Common myeloid progenitor, CD34-positive (primary cell): ENCODE results near the gene PDE11A.

Experiments used
- CTCF ChIA-PET: fragments of 350-600 bp; sonication (Branson Sonifier 250); formaldehyde crosslinking; loops from one replicate; lab custom pipeline; 2021; ENCODE audit warnings: antibody characterized with exemption; lab: Charles Lee
- POLR2A ChIA-PET: fragments of 350-600 bp; sonication (Branson Sonifier 250); formaldehyde crosslinking; loops from one replicate; lab custom pipeline; 2021; ENCODE audit warnings: antibody characterized with exemption; lab: Charles Lee
- DNase-seq, 3 donors: peaks; one replicate each; pipeline versions ENCODE4 v3.0.0 to v3.0.0-alpha.2; 2013
- H3K27ac ChIP-seq, 2 experiments: 1 replicate in 1 of 2; 2 replicates in 1 of 2; pipeline ENCODE4 v1.7.0; 2013; ENCODE audit warnings: inconsistent platforms in 2 of 2, low read length in 2 of 2, mild to moderate bottlenecking in 2 of 2, low read depth in 1 of 2, moderate library complexity in 1 of 2; ENCODE audit not compliant: severe bottlenecking in 2 of 2, insufficient read depth in 1 of 2, poor library complexity in 1 of 2
- H3K27me3 ChIP-seq, 5 experiments: replicated peaks in 2 of 5; 1 replicate in 3 of 5; 2 replicates in 2 of 5; pipeline versions ENCODE4 v1.6.1 to v1.7.0; 2013; ENCODE audit warnings: low read length in 4 of 5, mild to moderate bottlenecking in 2 of 5, moderate library complexity in 2 of 5, inconsistent platforms in 1 of 5; ENCODE audit not compliant: insufficient read depth in 5 of 5, control insufficient read depth in 4 of 5
- H3K36me3 ChIP-seq, 4 experiments: 1 replicate in 2 of 4; 2 replicates in 2 of 4; pipeline versions ENCODE4 v1.6.1 to v1.7.0; 2013; ENCODE audit warnings: low read length in 3 of 4, control low read depth in 1 of 4, mild to moderate bottlenecking in 1 of 4; ENCODE audit not compliant: control insufficient read depth in 4 of 4, insufficient read depth in 4 of 4
- H3K4me1 ChIP-seq, 4 experiments: 1 replicate in 3 of 4; 2 replicates in 1 of 4; pipeline versions ENCODE4 v1.6.1 to v1.7.1; 2013; ENCODE audit warnings: low read length in 3 of 4, mild to moderate bottlenecking in 3 of 4, control low read depth in 1 of 4, inconsistent platforms in 1 of 4, moderate library complexity in 1 of 4; ENCODE audit not compliant: control insufficient read depth in 4 of 4, insufficient read depth in 4 of 4; ENCODE audit errors: control extremely low read depth in 1 of 4
- H3K4me3 ChIP-seq, 7 experiments: 1 replicate in 4 of 7; 2 replicates in 3 of 7; pipeline versions ENCODE4 v1.5.1 to v1.7.0; 2013; ENCODE audit warnings: mild to moderate bottlenecking in 7 of 7, low read length in 6 of 7, moderate library complexity in 6 of 7, inconsistent platforms in 2 of 7, low read depth in 2 of 7, control low read depth in 1 of 7; ENCODE audit not compliant: insufficient read depth in 4 of 7, control insufficient read depth in 1 of 7; ENCODE audit errors: extremely low read depth in 1 of 7
- H3K9me3 ChIP-seq, 5 experiments: 1 replicate in 4 of 5; 2 replicates in 1 of 5; pipeline versions ENCODE4 v1.6.1 to v1.7.1; 2013; ENCODE audit warnings: low read length in 4 of 5, mild to moderate bottlenecking in 2 of 5, inconsistent platforms in 1 of 5, low read depth in 1 of 5, moderate library complexity in 1 of 5; ENCODE audit not compliant: control insufficient read depth in 4 of 5, insufficient read depth in 2 of 5; ENCODE audit errors: control extremely low read depth in 1 of 5
- WGBS: methylation state at CpG from one replicate; pipeline ENCODE4 v1.1.5; 2013; ENCODE audit not compliant: insufficient coverage; 5-methylcytosine and 5-hydroxymethylcytosine counted together

The PDE11A gene

GRCh38 chr2:178075006-178075326 is 2.4 kb upstream of the PDE11A start:
- ChIA-PET CTCF (no interaction called here), POLR2A (interaction anchor here (0.6 kb wide), 1 partner anchor 103 kb away, joined by 5 read pairs; no protein-coding TSS in a partner anchor)
- H3K27me3 ChIP-seq, result peaks cover 0 to 18% (median 2%) of the 10 kb centered on the region in 5 experiments
- H3K27ac ChIP-seq, result no peak overlapping the region
- 100% methylated on average over 1 of the region's 1 CpG for WGBS
- peaks cover 0 to 3% (median 0%) of the 10 kb centered on the region in 5 experiments for H3K9me3 ChIP-seq
- no peak overlapping the region for H3K4me3 ChIP-seq
- peaks cover 0 to 15% (median 13%) of the 10 kb centered on the region in 4 experiments for H3K4me1 ChIP-seq
- H3K36me3 ChIP-seq, result no peaks in the 10 kb centered on the region
- no peak for DNase-seq

DNA sequence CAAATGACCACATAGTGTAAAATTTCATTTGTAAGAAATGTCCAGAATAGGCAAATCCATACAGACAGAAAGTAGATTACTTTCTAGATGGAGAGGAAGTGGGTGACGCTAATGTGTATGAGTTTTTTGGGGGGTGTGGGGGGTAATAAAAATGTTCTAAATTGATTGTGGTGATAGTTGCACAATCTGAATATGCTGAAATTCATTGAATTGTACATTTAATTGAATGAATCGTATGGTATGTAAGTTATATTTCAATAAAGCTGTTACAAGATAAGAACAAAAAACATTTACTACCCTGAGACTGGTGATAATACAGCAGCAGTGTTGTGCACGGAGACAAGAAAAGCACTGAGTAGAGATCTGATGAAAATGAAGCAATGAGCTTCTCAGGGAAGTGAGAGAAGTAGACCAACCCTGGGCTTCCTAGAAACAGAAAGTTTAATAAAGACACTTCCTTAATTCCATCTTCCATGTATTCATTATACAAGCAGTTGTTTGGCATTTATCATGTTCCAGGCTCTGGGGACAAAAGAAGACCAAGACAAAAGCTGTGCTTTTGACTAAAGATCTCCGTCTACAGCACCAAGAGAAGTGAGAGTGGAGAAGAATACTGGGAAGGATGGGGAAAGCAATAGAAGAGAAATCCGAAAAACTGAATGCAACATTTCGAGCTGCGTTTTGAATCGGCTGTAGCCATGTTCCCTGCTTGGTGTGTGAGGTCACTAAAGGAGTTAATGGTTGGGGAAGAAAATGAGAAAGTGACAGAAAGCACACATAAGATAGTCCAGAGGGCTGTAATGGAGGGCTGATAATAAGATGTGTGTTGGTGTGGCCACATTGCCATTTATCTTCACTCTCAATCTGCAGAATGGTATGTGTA is 1.8 kb upstream of the PDE11A start:
- WGBS, result 91% methylated on average over 7 of the region's 8 CpGs
- peaks cover 0 to 18% (median 2%) of the 10 kb centered on the region in 5 experiments for H3K27me3 ChIP-seq
- ChIA-PET POLR2A (interaction anchor here (0.6 to 0.7 kb wide), 2 partner anchors 9 to 102 kb away, joined by 3 to 5 read pairs; no protein-coding TSS in a partner anchor), CTCF (no interaction called here)
- no peaks in the 10 kb centered on the region for H3K36me3 ChIP-seq
- no peaks in the 10 kb centered on the region for H3K9me3 ChIP-seq
- peak in 2 of 3 donors; percentile 4 to 16 for DNase-seq
- no peak overlapping the region for H3K4me3 ChIP-seq
- peaks cover 0 to 15% (median 13%) of the 10 kb centered on the region in 4 experiments for H3K4me1 ChIP-seq
- H3K27ac ChIP-seq, result no peak overlapping the region

GRCh38 chr2:178072000-178072382 is 586 bp downstream of the PDE11A start:
- ChIA-PET CTCF (interaction anchor here (0.6 kb wide), 1 partner anchor 12 kb away, joined by 3 read pairs; no protein-coding TSS in a partner anchor), POLR2A (no interaction called here)
- WGBS, result 94% methylated on average over 11 of the region's 11 CpGs
- H3K9me3 ChIP-seq, result no peaks in the 10 kb centered on the region
- no peaks in the 10 kb centered on the region for H3K36me3 ChIP-seq
- peaks cover 0 to 15% (median 13%) of the 10 kb centered on the region in 4 experiments for H3K4me1 ChIP-seq
- peaks cover 0 to 18% (median 2%) of the 10 kb centered on the region in 5 experiments for H3K27me3 ChIP-seq
- peak in 1 of 3 donors; percentile 7 for DNase-seq
- H3K27ac ChIP-seq, result no peak overlapping the region
- H3K4me3 ChIP-seq, result peak overlapping the region in 5 of 7 experiments; percentile 61 to 83 (median 70)

DNA sequence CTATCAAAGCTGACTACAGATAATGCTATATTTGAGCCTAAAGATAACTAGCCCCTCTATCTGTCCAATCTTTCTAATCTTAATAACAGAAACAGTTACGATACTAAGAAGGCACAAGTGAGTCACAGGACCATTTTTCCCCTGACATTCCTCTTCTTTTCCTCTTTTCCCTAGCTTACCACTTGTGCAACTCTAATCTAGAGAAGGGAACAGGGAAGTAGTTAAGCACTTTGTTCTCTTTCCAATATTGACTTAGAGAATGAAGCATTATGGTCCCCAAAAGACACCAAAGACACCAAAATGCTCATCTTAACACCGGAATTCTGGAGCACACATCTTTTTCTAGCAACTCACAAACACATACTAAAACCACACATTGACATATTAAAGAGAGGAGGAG is 1.8 kb downstream of the PDE11A start:
- no peak overlapping the region for H3K27ac ChIP-seq
- no peak overlapping the region for H3K4me3 ChIP-seq
- peaks cover 0 to 15% (median 13%) of the 10 kb centered on the region in 4 experiments for H3K4me1 ChIP-seq
- ChIA-PET POLR2A (no interaction called here), CTCF (no interaction called here)
- H3K9me3 ChIP-seq, result no peaks in the 10 kb centered on the region
- DNase-seq, result no peak
- WGBS, result 100% methylated on average over 1 of the region's 2 CpGs
- H3K27me3 ChIP-seq, result peaks cover 0 to 18% (median 2%) of the 10 kb centered on the region in 5 experiments
- no peaks in the 10 kb centered on the region for H3K36me3 ChIP-seq

DNA sequence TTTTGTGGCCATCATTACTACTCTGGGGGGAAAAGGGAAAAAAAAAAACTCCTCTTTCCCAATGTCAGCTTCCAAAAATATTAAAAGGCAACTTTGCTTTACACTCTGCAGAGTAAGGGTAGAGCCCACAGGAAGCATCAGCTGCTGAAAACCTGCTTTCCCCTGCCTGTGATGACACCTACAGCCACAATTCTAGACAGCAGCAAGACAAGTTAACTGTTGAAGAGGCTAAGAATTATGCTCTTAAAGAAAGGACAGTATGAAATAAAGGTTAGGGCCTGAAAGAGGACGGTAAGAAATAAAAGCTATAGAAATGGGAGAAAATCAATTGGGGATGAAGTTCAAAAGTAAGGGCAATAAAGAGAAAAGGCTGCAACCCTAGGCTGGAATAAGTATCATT is 3.0 kb downstream of the PDE11A start:
- ChIA-PET CTCF (interaction anchor here (0.5 kb wide), 1 partner anchor 214 kb away, joined by 3 read pairs; no protein-coding TSS in a partner anchor), POLR2A (no interaction called here)
- Histone ChIP-seq H3K4me3 (no peak overlapping the region), H3K36me3 (no peaks in the 10 kb centered on the region), H3K27ac (no peak overlapping the region), H3K27me3 (peaks cover 0 to 18% (median 2%) of the 10 kb centered on the region in 5 experiments), H3K4me1 (peaks cover 0 to 15% (median 12%) of the 10 kb centered on the region in 4 experiments), H3K9me3 (no peaks in the 10 kb centered on the region)
- DNase-seq, result peak in 2 of 3 donors; percentile 9 to 18
- WGBS, result 80% methylated on average over 1 of the region's 1 CpG

- DNase-seq, result no peak
Observed at GRCh38 chr2:178068823-178069454, 3.6 kb downstream of the PDE11A start.

More at GRCh38 chr2:178068823-178069454, 3.6 kb downstream of the PDE11A start:
- no CpG with 5 or more reads among the region's 1 CpG for WGBS
- no peak overlapping the region for H3K27ac ChIP-seq
- no peak overlapping the region for H3K4me3 ChIP-seq
- peaks cover 0 to 18% (median 2%) of the 10 kb centered on the region in 5 experiments for H3K27me3 ChIP-seq
- H3K9me3 ChIP-seq, result no peaks in the 10 kb centered on the region
- peaks cover 0 to 15% (median 12%) of the 10 kb centered on the region in 4 experiments for H3K4me1 ChIP-seq
- no peaks in the 10 kb centered on the region for H3K36me3 ChIP-seq
- ChIA-PET CTCF (interaction anchor here (0.5 kb wide), 1 partner anchor 213 kb away, joined by 3 read pairs; no protein-coding TSS in a partner anchor), POLR2A (no interaction called here)
